H1 (cell line): ENCODE measurements around the gene ARHGAP8. TPM values are rescaled to one million over a fixed set of nuclear protein-coding genes. Genes with fewer than 3 reads are reported as not detected.

Experiments used
- CTCF ChIP-seq, 3 experiments: IDR thresholded peaks; 1 replicate in 2 of 3; 2 replicates in 1 of 3; pipeline versions ENCODE4 v1.5.1 to v1.6.1; 2011; ENCODE audit warnings: low read length in 3 of 3, mild to moderate bottlenecking in 3 of 3, inconsistent platforms in 2 of 3, low read depth in 1 of 3, moderate library complexity in 1 of 3; ENCODE audit not compliant: insufficient read depth in 1 of 3; ENCODE audit errors: control extremely low read depth in 1 of 3
- HDAC2 ChIP-seq, 2 experiments: fragments of 300-600 bp in 1 of 2; sonication (generic) in 1 of 2; IDR thresholded peaks; 2 replicates each; pipeline ENCODE4 v1.6.1; 2011 to 2012; ENCODE audit warnings: low read depth in 2 of 2, low read length in 2 of 2, mild to moderate bottlenecking in 2 of 2, moderate library complexity in 2 of 2, borderline replicate concordance in 1 of 2, inconsistent platforms in 1 of 2
- POLR2A ChIP-seq, 2 experiments: IDR thresholded peaks; 1 replicate in 1 of 2; 2 replicates in 1 of 2; pipeline ENCODE4 v1.6.1; 2011; ENCODE audit warnings: low read depth in 2 of 2, low read length in 2 of 2, mild to moderate bottlenecking in 2 of 2; ENCODE audit errors: control extremely low read depth in 1 of 2
- SIN3A ChIP-seq, 2 experiments: IDR thresholded peaks in 1 of 2; conservative IDR thresholded peaks in 1 of 2; 2 replicates each; pipeline ENCODE4 v1.6.1; 2011 to 2012; ENCODE audit warnings: low read length in 2 of 2, improper control_type of control experiment in 1 of 2, low read depth in 1 of 2, mild to moderate bottlenecking in 1 of 2
- TCF12 ChIP-seq: IDR thresholded peaks from 2 replicates; pipeline ENCODE4 v1.6.1; 2011; ENCODE audit warnings: low read depth, mild to moderate bottlenecking, low read length
- polyA plus RNA-seq, 7 experiments: library from polyadenylated mRNA; depleted of rRNA in 3 of 7; stranded (reverse) in 5 of 7; unstranded in 2 of 7; fragments of >200 nt in 5 of 7; fragments of 200-250 nt in 2 of 7; gene quantifications; 1 replicate in 5 of 7; 2 replicates in 1 of 7; 4 replicates in 1 of 7; pipeline versions ENCODE4 v1.2.1 to v1.2.3, GENCODE V29; 2011 to 2013; ENCODE audit warnings: missing spikeins in 2 of 7, mixed read lengths in 2 of 7
- total RNA-seq: library from RNA; stranded (reverse); fragmentation: NEBNext Ultra II Directional; extraction: Animal tissue kit (Norgen Biotek cat#: 25700); gene quantifications from 2 replicates; pipeline ENCODE4 v1.2.1, GENCODE V29; 2021

ARHGAP8 gene
- total and polyA plus RNA-seq, 2 of the 8 experiments (the other 6 are each of a cell fraction or from before 2014, with no cell fraction given), result 35.6 to 47.7 TPM

DNA sequence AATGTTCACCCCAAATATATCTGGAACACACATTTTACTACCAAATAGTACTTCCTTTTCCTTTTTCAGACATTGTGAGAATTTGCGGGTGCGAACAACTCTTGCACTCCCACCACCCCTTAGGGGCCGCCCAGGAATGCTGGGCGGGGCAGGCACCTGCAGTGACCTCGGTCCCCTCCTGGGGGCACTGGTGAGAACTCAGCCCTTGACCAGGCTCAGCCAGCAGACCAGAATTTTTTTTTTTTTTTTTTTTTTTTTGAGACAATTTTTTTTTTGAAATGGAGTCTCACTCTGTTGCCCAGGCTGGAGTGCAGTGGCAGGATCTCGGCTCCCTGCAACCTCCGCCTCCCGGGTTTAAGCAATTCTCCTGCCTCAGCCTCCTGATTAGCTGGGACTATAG lies 75.8 kb downstream of the ARHGAP8 start (continued):
- TF ChIP-seq CTCF (IDR thresholded peaks at IDR 0.05; ENCODE audit: control extremely low read depth in 1 of 3, insufficient read depth in 1 of 3, low read depth in 1 of 3, low read length in 3 of 3) (peak; percentile 64 to 73 (median 65)), SIN3A (conservative IDR thresholded peaks at IDR 0.05 in 1 of 2, IDR thresholded peaks at IDR 0.05 in 1 of 2; ENCODE audit: low read depth in 1 of 2, low read length in 2 of 2) (no peak), POLR2A (IDR thresholded peaks at IDR 0.05; ENCODE audit: control extremely low read depth in 1 of 2, low read depth in 2 of 2, low read length in 2 of 2) (no peak), HDAC2 (IDR thresholded peaks at IDR 0.05; ENCODE audit: borderline replicate concordance in 1 of 2, low read depth in 2 of 2, low read length in 2 of 2) (no peak), TCF12 (no peak)
